Fibroblast of lung (primary cell): Measurements from ENCODE around the gene TEAD3. TPM values are rescaled to one million over a fixed set of nuclear protein-coding genes. Genes with fewer than 3 reads are reported as not detected.
A peak's percentile ranks its signal among the peaks of the same experiment; 100 is the strongest.

Experiments used
- DNase-seq, 2 donors: peaks; one replicate each; pipeline versions ENCODE4 v3.0.0 to v3.0.0-alpha.2; 2010; ENCODE audit warnings: low read depth in 2 of 2
- H2AFZ ChIP-seq: 2 replicates; pipeline ENCODE4 v1.5.1; 2012; ENCODE audit warnings: low read length, control low read depth, inconsistent platforms
- H3K27ac ChIP-seq: 2 replicates; pipeline ENCODE4 v1.5.1; 2011; ENCODE audit warnings: low read length, control low read depth; ENCODE audit not compliant: insufficient read depth
- H3K27me3 ChIP-seq: 2 replicates; pipeline ENCODE4 v1.5.1; 2011; ENCODE audit warnings: mild to moderate bottlenecking, low read length; ENCODE audit not compliant: control insufficient read depth, insufficient read depth
- H3K36me3 ChIP-seq: 2 replicates; pipeline ENCODE4 v1.5.1; 2011; ENCODE audit warnings: low read length; ENCODE audit not compliant: control insufficient read depth, insufficient read depth
- H3K4me1 ChIP-seq: 2 replicates; pipeline ENCODE4 v1.5.1; 2011; ENCODE audit warnings: low read length; ENCODE audit not compliant: control insufficient read depth, insufficient read depth; ENCODE audit errors: extremely low read depth
- H3K4me2 ChIP-seq: 2 replicates; pipeline ENCODE4 v1.5.1; 2011; ENCODE audit warnings: low read length, control low read depth; ENCODE audit not compliant: insufficient read depth; ENCODE audit errors: extremely low read depth
- H3K4me3 ChIP-seq, 4 experiments: fragments of 200-600 bp in 1 of 4; sonication (generic) in 1 of 4; replicated peaks in 1 of 4; 2 replicates each; pipeline ENCODE4 v1.5.1; 2011 to 2016; ENCODE audit warnings: low read length in 4 of 4, low read depth in 3 of 4, mild to moderate bottlenecking in 3 of 4, control low read depth in 2 of 4, inconsistent platforms in 1 of 4, mixed read lengths in 1 of 4; ENCODE audit not compliant: insufficient read depth in 1 of 4; ENCODE audit errors: control extremely low read depth in 1 of 4
- H3K79me2 ChIP-seq: 2 replicates; pipeline ENCODE4 v1.5.1; 2012; ENCODE audit warnings: mild to moderate bottlenecking, low read length, inconsistent platforms; ENCODE audit not compliant: control insufficient read depth, insufficient read depth
- H3K9ac ChIP-seq: 2 replicates; pipeline ENCODE4 v1.5.1; 2011; ENCODE audit warnings: mild to moderate bottlenecking, low read length, control low read depth; ENCODE audit not compliant: insufficient read depth
- H3K9me3 ChIP-seq: 2 replicates; pipeline ENCODE4 v1.5.1; 2012; ENCODE audit warnings: low read depth, low read length; ENCODE audit not compliant: control insufficient read depth, insufficient read depth
- H4K20me1 ChIP-seq: 2 replicates; pipeline ENCODE4 v1.5.1; 2011; ENCODE audit warnings: low read length; ENCODE audit not compliant: control insufficient read depth, insufficient read depth; ENCODE audit errors: extremely low read depth
- CTCF ChIP-seq, 2 donors: IDR thresholded peaks in 1 of 2; conservative IDR thresholded peaks in 1 of 2; 1 replicate in 1 of 2; 2 replicates in 1 of 2; pipeline ENCODE4 v1.5.1; 2011 to 2012; ENCODE audit warnings: low read length in 2 of 2, control low read depth in 1 of 2, inconsistent platforms in 1 of 2, low read depth in 1 of 2, mild to moderate bottlenecking in 1 of 2
- EZH2 ChIP-seq: IDR thresholded peaks from 2 replicates; pipeline ENCODE4 v1.5.1; 2012; ENCODE audit warnings: low read length, control low read depth, mild to moderate bottlenecking; ENCODE audit errors: missing control alignments
- polyA plus RNA-seq, 2 donors: library from polyadenylated mRNA; depleted of rRNA in 1 of 2; stranded (reverse) in 1 of 2; unstranded in 1 of 2; fragments of >200 nt; gene quantifications; 2 replicates each; pipeline ENCODE4 v1.2.1, GENCODE V29; 2011 to 2012; ENCODE audit warnings: missing spikeins in 1 of 2
- total RNA-seq: library from RNA; depleted of rRNA; stranded (reverse); fragments of >200 nt; gene quantifications from 2 replicates; pipeline ENCODE4 v1.2.1, GENCODE V29; 2014

TEAD3 gene
- total and polyA plus RNA-seq, 2 donors (not counting 1 experiment from before 2014, with no cell fraction given) = 9.6 to 26.7 TPM

- no peak for DNase-seq
- Histone ChIP-seq H4K20me1 (no peaks in the 10 kb centered on the region), H3K4me1 (peaks cover 34% of the 10 kb centered on the region), H3K27ac (no peak overlapping the region), H3K36me3 (peaks cover 17% of the 10 kb centered on the region), H3K9me3 (no peaks in the 10 kb centered on the region), H2AFZ (no peak overlapping the region), H3K27me3 (no peaks in the 10 kb centered on the region), H3K4me2 (no peak overlapping the region), H3K4me3 (no peak overlapping the region), H3K79me2 (no peaks in the 10 kb centered on the region), H3K9ac (no peak overlapping the region)
- TF ChIP-seq CTCF (conservative IDR thresholded peaks at IDR 0.05 in 1 of 2, IDR thresholded peaks at IDR 0.05 in 1 of 2; ENCODE audit: low read depth in 1 of 2, low read length in 2 of 2) (no peak), EZH2 (no peak)
Measured at GRCh38 chr6:35429463-35429862, 67.4 kb downstream of the TEAD3 start.

- Histone ChIP-seq H3K9ac (no peak overlapping the region), H3K36me3 (peaks cover 20% of the 10 kb centered on the region), H2AFZ (no peak overlapping the region), H4K20me1 (no peaks in the 10 kb centered on the region), H3K9me3 (no peaks in the 10 kb centered on the region), H3K4me3 (no peak overlapping the region), H3K79me2 (no peaks in the 10 kb centered on the region), H3K4me2 (peak overlapping the region; percentile 4), H3K4me1 (peaks cover 34% of the 10 kb centered on the region), H3K27me3 (no peaks in the 10 kb centered on the region), H3K27ac (peak overlapping the region; percentile 82)
- TF ChIP-seq CTCF (conservative IDR thresholded peaks at IDR 0.05 in 1 of 2, IDR thresholded peaks at IDR 0.05 in 1 of 2; ENCODE audit: low read depth in 1 of 2, low read length in 2 of 2) (no peak), EZH2 (no peak)
- peak; percentile 21 to 24 for DNase-seq
Measured at GRCh38 chr6:35428421-35429149, 68.3 kb downstream of the TEAD3 start.

GRCh38 chr6:35427851-35428321 is 69.0 kb downstream of the TEAD3 start:
- Histone ChIP-seq H3K4me2 (no peak overlapping the region), H3K27ac (peak overlapping the region; percentile 82), H3K9me3 (no peaks in the 10 kb centered on the region), H3K79me2 (no peaks in the 10 kb centered on the region), H3K36me3 (peaks cover 20% of the 10 kb centered on the region), H3K4me1 (peaks cover 34% of the 10 kb centered on the region), H3K9ac (peak overlapping the region; percentile 3), H4K20me1 (no peaks in the 10 kb centered on the region), H3K27me3 (no peaks in the 10 kb centered on the region), H2AFZ (no peak overlapping the region), H3K4me3 (no peak overlapping the region)
- DNase-seq = peak; percentile 86 to 87
- no peak for TF ChIP-seq CTCF (conservative IDR thresholded peaks at IDR 0.05 in 1 of 2, IDR thresholded peaks at IDR 0.05 in 1 of 2; ENCODE audit: low read depth in 1 of 2, low read length in 2 of 2)
- no peak for TF ChIP-seq EZH2
